Thoracic aorta (tissue), 2 donors: ENCODE data around the gene ISLR. TPM values are rescaled to one million over a fixed set of nuclear protein-coding genes. Genes with fewer than 3 reads are reported as not detected.

Source experiments
- ATAC-seq: fragments of 150-250 bp; one replicate; pipeline ENCODE4 v1.8.0; 2017; ENCODE audit warnings: low read depth; ENCODE audit not compliant: insufficient number of reproducible peaks, low FRiP score
- DNase-seq: peaks from one replicate; pipeline ENCODE4 v3.0.0-alpha.2; 2020; ENCODE audit warnings: low spot score
- H3K27ac ChIP-seq, 2 donors: fragments of 200-600 bp; sonication (generic); 1 replicate in 1 of 2; 2 replicates in 1 of 2; pipeline ENCODE4 v1.5.1; 2016; ENCODE audit warnings: mild to moderate bottlenecking in 2 of 2, moderate library complexity in 2 of 2
- H3K27me3 ChIP-seq: fragments of 200-600 bp; sonication (generic); replicated peaks from 2 replicates; pipeline ENCODE4 v1.6.0; 2016; ENCODE audit warnings: mild to moderate bottlenecking; ENCODE audit not compliant: insufficient read depth
- H3K36me3 ChIP-seq: fragments of 200-600 bp; sonication (generic); one replicate; pipeline ENCODE4 v1.5.1; 2016
- H3K4me1 ChIP-seq, 2 donors: fragments of 200-600 bp; sonication (generic); 1 replicate in 1 of 2; 2 replicates in 1 of 2; pipeline versions ENCODE4 v1.5.1 to v1.6.0; 2016; ENCODE audit warnings: low read depth in 2 of 2, mild to moderate bottlenecking in 1 of 2; ENCODE audit not compliant: control insufficient read depth in 1 of 2
- H3K4me3 ChIP-seq: fragments of 200-600 bp; sonication (generic); 2 replicates; pipeline ENCODE4 v1.5.1; 2016; ENCODE audit warnings: mild to moderate bottlenecking
- H3K9me3 ChIP-seq: fragments of 200-600 bp; sonication (generic); 2 replicates; pipeline ENCODE4 v1.5.1; 2016
- CTCF ChIP-seq: fragments of 200-600 bp; sonication (generic); IDR thresholded peaks from one replicate; pipeline ENCODE4 v1.5.1; 2019; ENCODE audit warnings: antibody characterized with exemption
- total RNA-seq, 2 donors: library from RNA; depleted of rRNA; stranded (reverse); fragments of >200 nt; gene quantifications; one replicate each; pipeline versions ENCODE4 v1.1.0 to v1.2.3, GENCODE V29; 2016

Gene ISLR
- total RNA-seq, 2 donors from 2014 or later = 76.8 to 323 TPM

- ATAC-seq (no peak), DNase-seq (no peak)
- TF ChIP-seq CTCF = no peak
- Histone ChIP-seq H3K27ac (peak overlapping the region; percentile 44 to 57), H3K36me3 (no peaks in the 10 kb centered on the region), H3K4me3 (no peak overlapping the region), H3K9me3 (no peaks in the 10 kb centered on the region), H3K27me3 (no peaks in the 10 kb centered on the region), H3K4me1 (peaks cover 10 to 38% of the 10 kb centered on the region in 2 donors)
These were observed 17.6 kb upstream of the ISLR start for GRCh38 chr15:74155766-74156417.

- no peaks in the 10 kb centered on the region for H3K9me3 ChIP-seq
- no peaks in the 10 kb centered on the region for H3K27me3 ChIP-seq
- ATAC-seq (peak; percentile 79), DNase-seq (no peak)
- H3K36me3 ChIP-seq = no peaks in the 10 kb centered on the region
- no peak overlapping the region for H3K4me3 ChIP-seq
- H3K4me1 ChIP-seq = peaks cover 10 to 38% of the 10 kb centered on the region in 2 donors
- peak overlapping the region; percentile 44 to 57 for H3K27ac ChIP-seq
- no peak for TF ChIP-seq CTCF
These were observed 16.7 kb upstream of the ISLR start for GRCh38 chr15:74156678-74157411.

- DNase-seq (no peak), ATAC-seq (no peak)
- TF ChIP-seq CTCF = no peak
- Histone ChIP-seq H3K4me3 (no peak overlapping the region), H3K27ac (peak overlapping the region; percentile 44 to 57), H3K36me3 (no peaks in the 10 kb centered on the region), H3K4me1 (peaks cover 10 to 38% of the 10 kb centered on the region in 2 donors), H3K27me3 (no peaks in the 10 kb centered on the region), H3K9me3 (no peaks in the 10 kb centered on the region)
These were observed 15.4 kb upstream of the ISLR start for GRCh38 chr15:74157868-74158827.

- no peak for TF ChIP-seq CTCF
- Histone ChIP-seq H3K4me1 (peaks cover 10 to 38% of the 10 kb centered on the region in 2 donors), H3K27ac (no peak overlapping the region), H3K9me3 (no peaks in the 10 kb centered on the region), H3K27me3 (no peaks in the 10 kb centered on the region), H3K36me3 (no peaks in the 10 kb centered on the region), H3K4me3 (no peak overlapping the region)
- no peak for ATAC-seq
- no peak for DNase-seq
These were observed 14.5 kb upstream of the ISLR start for GRCh38 chr15:74158855-74159650.
